Activated CD4-positive, alpha-beta T cell treated with anti-CD3 and anti-CD28 coated beads, Interleukin-2, amount 50 U/mL, for 1 hour (primary cell): Measurements from ENCODE around the gene ASPRV1.

Source experiments
- DNase-seq: peaks from one replicate; pipeline ENCODE4 v3.0.0-alpha.2; 2020

The ASPRV1 gene

DNA sequence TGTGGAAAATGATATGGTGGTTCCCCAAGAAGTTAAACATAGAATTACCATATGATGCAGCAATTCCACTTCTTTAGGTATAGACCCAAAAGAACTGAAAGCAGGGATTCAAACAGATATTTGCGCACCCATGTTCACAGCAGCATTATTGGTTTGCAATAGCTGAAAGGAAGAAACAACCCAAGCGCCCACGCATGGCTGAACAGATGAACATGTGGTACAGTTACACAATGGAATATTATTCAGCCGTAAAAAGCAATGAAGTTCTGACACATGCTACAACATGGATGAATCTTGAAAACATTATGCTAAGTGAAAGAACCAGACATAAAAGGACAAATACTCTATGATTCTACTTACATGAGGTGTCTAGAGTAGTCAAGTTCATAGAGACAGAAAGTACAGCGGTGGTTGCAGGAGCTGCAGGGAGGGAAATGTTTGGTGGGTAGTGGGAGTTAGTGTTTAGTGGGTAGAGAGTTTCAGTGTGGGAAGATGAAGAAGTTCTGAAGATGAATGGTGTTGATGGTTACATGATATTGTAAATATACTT, 26.7 kb upstream of the ASPRV1 start:
- DNase-seq = no peak

DNA sequence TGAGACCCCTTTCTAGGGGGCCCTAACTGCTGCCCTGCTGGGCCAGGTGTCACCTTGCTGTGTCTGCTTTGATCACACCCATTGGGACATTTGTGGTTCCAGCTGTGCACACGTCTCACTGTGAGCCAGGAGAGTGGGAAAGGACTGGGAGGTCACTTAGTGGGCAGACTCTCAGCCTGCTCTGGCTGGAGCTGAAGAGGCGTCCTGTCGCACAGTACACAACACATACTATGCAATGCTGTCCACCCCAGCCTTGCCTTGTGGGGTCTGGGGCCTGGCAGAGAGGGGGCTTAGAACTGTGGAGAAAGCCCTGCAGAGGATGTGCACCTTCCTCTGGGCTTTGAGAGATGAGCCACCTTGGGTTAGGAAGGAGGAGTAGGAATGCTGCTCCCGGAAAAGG, 25.3 kb upstream of the ASPRV1 start:
- DNase-seq = no peak

DNA sequence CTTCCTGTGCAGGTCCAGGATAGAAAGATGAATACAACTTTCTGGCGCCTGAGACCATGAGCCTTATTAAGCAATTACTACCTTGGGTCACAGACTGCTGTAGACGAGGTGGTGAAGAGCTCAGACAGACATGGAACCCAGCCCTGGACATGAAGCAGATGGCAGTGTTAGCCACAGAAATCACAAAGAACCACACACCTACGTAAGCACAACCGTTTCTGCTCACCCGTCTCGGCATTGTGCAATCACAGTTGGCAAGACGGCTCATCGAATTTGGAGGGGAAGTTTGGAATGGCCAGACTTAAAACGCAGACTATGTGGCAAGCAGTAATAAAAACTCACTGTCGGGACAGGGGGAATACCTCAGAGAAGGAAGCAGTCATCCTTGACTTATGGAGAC, 24.3 kb upstream of the ASPRV1 start:
- DNase-seq = no peak

DNA sequence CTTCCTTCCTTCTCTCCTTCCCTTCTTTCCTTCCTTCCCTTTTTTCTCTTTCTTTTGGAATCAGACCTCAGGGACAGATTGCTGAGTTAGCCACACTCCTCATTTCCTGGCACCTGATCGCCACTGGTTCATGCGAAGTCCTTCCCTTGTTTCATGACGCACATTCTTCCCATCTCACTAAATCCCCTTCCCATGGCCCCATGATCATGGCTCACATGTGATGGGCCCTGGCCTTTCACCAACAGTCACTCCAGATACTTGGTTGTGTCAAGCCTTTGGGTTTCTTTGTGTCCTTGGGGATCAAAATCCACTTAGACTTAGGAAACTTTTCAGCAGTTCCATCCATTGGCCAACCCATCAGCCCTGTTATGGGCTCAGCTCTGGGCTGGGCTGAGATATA, 23.8 kb upstream of the ASPRV1 start:
- no peak for DNase-seq

DNA sequence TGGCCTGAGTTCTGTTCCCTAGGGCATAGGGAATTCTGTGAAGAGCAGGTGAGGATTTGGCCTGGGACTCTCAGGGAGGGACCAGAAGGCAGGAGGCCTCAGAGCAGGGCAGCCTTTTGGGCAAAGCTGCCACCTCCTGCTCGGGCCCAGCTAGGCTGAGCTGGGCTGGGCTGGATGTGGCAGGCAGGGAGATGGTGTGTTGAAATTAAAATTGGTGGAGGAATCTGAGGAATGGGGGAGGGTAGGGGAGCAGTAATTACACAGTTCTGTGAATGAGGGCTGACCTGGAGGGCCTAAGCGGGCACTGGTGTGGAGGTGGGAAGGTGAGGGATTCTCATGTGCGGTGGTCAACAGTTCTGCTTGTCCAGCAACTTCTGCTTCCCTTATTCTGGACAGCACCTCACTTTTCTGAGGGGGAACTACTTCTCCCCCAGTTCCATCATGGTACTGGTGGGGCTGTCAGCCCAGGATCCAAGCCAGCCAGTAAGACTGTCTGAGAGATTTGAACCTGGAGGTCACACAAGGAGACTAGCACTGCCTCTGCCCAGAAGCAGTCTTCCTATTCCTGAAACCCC, 22.0 kb upstream of the ASPRV1 start:
- DNase-seq = no peak

DNA sequence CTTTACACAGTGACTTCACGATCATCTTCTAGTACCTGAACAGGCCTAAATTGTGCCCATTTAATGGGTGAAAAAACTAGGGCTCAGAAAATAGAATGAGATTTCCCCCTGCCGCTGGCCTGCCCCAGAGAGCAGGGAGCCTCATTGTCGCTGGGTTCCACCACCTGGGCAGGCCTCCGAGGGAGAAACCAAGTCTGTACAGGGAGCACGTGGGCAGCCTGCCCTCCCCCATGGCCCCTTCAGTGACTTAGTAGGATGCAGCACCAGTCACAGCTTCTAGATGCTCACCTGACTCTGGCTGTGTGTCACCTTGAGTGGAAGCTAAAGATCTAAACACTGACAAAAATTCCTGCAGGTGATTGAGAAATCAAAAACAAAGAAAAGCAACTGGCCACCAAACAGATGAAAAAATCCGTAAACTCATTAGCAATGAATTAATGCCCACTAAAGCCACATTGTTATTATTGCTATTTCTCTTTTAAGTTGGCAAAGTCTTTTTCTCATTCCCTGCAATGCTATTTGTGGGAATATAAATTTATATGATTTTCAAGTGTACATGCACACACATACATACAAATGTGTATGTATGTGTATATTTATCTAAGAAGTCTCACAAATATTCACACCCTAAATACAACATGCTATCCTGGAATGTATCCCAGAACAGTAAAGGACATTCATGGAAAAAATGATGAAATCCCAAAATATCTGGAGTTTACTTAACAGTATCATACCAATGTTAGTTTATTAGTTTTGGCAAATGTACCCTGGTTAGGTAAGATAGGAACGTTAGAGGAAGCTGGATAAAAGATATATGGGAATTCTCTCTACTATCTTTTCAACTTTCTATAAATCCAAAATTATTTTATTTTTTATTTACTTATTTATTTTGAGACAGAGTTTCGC, 18.7 kb upstream of the ASPRV1 start:
- no peak for DNase-seq

DNA sequence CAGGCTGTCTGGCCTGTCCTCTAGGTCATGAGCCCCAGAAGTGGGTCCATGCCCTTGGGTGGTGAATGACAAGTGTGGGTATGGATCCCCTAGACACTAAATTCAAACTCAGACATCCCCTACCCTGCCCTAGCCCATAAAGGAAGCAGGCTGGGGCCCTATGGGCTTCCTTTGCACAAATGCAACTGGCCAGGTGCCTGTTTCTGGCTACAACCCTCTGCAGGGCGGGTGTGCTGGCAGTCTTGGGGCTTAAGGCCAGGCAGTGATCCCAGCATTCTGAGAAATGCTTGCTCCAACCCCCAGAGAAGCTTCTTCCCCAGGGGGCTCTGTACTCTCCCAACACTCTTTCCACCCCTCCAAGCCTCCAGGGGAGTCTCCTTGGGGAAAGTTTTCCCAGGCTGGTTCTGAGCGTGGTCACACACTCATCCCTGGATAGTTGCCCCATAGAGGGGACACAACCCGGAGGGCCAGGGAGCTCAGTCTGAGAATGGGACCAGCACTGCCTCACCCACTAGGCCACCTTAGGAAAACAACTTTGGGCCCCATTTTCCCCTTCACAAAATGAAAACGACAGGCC, 16.6 kb upstream of the ASPRV1 start:
- no peak for DNase-seq

DNA sequence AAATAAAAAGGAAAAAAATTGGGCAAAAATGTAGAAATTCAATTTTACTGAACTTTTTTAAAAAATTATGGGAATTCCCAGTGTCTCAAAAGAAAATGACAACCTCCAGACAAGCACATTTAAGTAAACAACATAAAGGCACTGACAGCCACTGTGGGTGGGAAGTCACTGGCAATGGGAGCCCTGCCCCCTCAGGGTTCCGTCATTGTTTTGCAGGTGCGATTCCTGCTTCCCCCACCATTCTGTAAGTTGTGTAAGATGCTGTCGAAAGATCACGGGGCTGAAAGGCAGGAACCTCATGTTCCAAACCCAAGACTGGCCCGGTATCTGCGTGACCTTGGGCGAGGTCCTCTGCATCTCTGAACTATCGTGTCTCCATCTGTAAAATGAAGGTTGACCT, 15.8 kb upstream of the ASPRV1 start:
- DNase-seq = no peak

DNA sequence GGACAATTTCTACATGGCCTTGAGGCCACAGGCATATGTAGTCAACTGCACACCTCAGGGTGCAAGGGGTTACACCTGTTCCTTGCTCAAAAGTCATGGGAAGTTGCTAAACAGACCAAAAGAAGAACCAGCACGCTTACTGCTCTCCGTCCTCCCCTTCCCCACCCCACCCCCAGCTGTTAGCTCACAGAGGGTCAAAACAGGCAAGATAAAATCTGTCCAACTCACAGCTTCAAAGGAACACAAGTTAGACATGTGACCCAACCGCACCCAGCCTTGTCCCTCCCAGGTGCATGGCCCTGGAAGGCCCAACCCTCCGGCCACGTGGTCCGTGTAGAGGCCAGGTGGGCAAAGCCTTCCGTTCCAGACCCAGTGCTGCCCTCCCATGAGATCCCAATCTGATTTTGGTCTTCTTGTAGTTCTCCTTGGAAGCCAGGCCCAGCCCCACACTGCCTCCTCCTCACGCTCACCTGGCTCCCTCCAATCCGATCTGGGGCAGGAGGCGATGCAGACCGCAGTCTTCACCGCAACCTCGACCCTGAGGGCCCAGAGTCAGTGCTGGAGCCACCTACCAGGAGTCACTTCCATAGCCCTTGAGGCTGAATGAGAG, 14.5 kb upstream of the ASPRV1 start:
- DNase-seq = no peak

DNA sequence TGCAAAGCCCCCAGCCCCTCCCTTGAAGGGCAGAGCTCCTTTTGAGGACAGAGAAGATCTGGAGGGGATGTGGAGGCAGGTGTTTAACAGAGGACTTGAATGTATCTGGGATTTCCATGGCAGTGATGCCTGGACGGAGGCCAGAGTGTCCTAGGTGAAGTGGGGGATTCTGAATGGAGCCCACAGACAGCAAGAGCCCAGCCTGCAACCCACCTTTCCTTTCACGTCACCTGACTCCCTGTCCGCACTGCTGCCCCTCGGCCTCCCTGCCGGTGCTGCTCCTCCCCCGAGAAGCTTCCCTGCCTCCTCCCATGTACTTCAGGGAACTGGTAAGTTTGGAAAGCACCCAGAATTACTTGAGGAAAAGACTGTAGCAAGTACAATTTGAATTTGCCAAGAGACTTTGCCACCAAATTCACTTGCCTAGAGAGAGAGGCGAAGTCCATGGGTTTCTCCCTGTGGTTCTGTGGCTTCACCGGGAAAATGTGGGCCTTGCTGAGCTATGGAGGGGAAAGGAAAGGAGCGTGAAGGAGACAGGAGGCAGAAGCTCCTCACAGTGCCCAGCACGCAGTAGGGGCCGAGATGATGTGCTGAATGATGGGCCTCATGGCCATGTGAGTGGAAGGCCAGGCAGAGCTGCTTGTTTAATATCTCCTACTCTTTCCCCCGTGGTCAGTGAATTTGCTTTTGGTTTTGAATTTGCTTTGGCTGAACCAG, 13.9 kb upstream of the ASPRV1 start:
- no peak for DNase-seq

DNA sequence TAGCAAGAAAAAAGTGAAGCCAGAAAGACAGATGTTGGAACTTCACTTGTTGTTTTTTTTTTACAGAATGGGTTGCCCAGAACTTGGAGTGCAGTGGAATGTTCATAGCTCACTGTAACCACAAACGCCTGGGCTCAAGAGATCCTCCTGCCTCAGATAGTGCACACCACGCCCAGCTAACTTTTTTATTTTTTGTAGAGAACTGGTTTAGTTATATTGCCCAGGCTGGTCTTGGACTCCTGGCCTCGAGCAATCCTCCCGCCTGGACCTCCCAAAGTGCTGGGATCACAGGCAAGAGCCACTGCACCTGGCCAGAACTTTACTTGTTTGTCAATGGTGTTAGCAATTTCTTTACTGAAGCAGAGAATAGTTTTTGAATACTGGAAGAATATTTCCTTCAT, 11.9 kb upstream of the ASPRV1 start:
- DNase-seq = no peak

DNA sequence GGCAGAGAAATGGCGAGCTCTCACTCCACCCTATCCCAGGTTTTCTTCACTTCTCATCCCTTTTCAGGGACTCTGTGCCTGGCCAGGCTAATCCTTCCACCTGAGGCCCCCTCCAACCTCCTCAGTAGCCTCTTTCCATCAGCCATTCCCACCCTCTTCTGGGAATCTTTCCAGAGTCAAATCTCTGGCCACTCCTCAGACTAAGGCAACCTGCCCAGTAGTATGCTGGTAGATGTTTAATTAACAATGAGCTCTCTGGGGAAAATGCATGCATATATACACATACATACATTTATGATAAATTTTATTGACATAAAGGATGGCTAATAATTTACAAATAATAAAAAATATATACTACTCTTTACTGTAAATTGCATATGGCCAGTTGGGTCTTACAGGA, 11.4 kb upstream of the ASPRV1 start:
- DNase-seq = no peak

DNA sequence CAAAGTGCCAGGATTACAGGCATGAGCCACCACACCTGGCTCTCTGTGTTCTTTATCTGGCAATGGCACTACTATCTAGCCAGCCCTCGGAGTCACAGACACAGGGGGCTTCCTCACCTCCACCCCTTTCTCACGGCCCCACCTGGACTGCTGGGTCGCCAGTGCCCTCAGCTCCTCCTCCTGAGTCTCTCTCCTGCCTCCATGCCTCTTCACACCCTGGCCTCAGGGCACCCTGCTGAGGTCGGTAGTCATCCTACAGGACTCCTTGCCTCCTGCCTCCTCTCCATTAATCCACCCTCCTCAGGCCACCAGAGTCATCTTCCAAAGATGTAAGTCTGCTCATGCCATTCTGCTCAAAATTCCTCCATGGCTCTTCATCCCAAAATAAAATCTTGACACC, 8.6 kb upstream of the ASPRV1 start:
- DNase-seq = no peak

DNA sequence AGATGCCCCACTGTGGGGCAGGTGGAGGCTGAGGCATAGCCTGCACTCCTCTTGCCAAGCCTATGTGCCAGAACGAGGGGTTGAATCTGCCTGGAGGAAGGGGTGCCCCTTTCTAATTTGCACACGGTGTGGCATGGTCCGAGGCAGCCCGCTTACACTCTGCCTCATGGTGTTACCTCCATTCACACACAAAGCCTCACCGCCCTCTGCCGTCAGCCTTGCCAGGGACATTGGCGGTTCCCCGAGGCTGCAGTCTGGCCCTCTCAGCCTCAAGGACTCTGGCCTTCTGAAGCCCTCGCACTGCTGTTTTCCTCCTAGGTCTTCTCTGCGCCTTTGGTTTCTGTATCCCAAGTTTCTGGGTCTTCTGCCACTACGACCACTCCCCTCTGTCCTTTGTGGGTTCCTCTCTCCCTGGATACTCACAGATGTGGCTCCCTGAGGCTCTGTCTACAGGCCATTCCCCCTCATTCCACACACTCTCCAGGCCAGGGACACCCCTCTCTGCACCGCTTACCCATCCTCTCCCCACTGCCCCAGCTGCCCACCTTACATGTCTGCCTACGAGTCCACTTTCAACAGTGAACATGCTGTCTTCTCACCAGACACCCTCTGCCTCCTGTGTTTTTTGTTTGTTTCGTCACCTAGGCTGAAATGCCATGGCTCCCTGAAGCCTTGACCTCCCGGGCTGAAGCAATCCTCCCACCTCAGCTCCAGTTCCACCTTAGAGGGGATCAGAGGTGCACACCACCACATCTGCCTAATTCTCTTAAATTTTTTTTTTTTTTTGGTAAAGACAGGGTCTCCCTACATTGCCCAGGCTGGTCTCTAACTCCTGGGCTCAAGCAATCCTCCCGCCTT, 7.9 kb upstream of the ASPRV1 start:
- no peak for DNase-seq

DNA sequence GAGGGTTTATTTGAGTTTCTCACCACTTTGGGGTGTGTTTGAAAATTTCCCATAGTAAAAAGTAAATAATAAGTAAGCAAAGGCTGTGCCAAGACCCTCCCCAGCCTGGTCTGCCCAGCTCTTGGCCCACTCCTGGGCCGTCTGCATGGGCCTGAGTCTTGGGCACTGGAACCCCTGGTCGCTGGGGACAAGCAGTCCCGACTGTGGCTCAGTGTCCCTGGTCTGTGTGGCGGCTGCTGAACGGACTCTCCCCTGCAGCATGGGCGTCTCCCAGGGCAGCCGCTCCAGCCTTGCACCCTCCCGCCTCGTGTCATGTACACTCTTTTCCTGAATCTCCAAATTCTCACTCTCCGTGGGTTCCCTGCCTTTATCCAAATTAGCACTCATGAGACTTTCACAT, 7.2 kb upstream of the ASPRV1 start:
- no peak for DNase-seq

DNA sequence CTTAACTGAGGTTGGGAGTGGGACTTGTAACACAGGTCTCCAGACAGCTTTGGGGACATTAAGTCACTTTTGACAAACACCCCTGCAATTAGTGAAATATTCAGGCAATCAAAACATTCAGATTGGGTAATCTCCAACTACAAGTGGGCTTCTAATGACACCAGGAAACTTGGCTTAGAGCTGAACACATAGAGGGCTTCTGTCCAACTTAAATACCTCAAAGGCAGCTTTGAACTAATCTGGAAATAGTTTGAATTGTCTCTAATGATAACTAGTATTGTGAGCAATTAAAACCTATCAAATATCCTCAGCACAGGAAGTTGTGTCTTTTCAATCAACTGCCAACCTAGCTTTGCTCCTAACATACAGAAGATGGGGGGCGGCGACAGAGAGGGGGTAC, 5.1 kb upstream of the ASPRV1 start:
- no peak for DNase-seq

DNA sequence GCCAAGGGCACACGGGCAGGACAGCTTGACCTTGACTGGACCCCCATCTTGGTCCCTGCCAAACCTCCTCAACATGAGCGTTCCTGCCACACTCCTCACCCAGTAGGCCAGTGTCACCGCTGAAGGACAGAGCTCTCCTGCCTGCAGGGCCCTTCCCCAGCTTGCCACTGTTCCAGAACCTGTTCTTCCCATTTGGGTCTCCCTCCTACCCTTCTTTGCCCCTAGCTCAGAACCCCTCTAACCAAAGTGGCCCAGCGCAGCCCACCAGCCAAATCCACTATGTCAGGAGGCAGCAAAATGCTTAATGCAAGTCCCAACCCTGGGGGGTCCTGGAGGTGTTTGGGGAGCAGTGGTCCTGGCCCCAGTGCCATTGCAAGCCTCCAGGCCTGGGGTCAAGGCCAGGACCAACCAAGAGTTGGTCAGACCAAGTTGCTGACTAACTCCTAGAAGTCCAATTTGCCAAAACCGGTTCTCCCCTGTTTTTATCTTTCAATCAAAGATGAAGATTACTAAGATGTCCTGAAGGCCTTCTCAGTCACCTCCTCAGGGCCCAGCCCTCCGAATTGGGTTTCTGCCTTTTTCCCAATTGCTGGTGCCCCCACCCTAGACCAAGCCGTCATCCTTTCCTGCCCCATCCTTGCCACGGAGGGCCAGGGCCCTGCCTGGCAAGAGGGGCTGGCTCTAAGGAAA, 4.5 kb upstream of the ASPRV1 start:
- no peak for DNase-seq

DNA sequence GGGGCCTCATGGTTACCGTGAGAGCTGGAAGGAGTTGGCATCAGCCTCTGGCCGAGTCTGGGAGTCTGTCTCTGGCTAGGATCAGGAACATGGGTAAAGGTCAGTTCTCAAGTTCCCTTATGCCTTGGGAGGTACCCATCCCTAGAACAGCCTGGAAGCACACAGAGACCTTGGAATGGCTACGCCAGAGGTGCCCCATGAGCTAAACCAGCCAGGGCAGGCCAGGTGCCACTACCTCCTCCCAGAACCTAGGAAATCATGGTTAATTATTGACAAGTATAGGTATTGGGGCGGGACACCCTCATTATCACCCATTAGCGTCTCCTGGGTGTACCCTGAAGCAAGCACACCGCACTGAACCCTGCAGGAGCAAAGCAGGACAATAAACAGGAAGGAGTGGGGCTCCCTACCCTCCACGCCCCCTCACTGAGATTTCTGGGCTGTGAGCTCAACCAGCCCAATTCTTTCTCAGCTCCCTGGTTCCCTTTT, 3.0 kb upstream of the ASPRV1 start:
- no peak for DNase-seq

DNA sequence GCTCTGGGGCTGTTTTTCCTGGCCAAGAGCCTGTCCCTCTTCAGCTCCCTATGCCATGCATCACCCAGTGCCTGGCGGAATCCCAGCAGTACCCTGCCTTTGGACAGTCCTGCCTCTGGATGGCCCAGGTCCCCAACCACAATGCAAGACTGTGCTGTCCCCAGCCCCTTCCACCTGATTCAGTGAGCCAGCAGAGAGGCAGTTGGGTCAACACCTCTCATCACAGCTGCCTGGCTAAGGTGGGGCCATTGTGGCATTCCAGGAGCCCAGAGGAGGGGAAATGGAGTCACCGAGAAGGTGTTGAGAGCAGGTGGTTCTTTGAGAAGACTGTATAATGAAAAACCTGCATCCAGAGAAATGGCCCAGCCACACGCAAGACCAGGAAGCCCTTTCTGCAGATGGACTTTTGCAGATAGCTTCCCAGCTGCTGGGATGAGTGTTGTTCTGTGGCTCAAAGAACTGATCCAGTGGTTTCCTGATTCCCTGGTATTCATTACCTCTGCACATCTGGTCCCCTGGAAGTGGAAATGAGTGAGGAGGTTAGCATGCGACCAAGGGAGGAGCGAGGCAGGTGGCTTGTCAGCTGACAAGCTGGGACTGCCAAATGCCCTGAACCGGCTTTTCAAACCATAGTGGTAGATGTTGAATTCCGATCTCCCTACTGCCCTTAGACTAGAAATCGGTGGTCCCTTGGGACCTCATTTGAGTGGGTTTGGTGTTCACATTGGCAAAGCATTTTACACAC, 1.7 kb upstream of the ASPRV1 start:
- DNase-seq = no peak

DNA sequence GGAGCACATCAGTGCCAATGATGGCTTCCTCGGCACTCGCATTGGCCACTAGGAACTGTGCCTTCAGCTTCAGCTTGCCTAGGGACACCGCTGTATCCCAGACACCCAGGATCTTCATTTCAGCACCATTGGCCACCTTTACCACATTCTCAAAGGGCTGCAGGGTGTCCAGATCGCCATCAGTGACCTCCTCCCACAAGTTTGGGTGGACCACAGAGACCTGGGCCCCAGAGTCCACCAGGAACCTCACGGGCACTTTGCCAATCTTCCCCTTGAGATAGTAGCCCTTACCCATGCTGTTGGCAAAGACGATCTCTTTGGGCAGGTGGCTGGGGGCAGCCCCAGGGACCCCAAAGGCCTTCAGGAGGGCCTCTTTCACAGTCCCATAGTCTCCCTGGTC, 610 bp downstream of the ASPRV1 start:
- no peak for DNase-seq
